T-helper 22 cell (primary cell): ENCODE results near the gene CBLN4.

Experiments used
- DNase-seq: peaks from one replicate; pipeline ENCODE4 v3.0.0-alpha.2; 2020; ENCODE audit warnings: low read depth

CBLN4 gene

GRCh38 chr20:56005389-56005715, at the start of gene CBLN4:
Gene CBLN4 (minus strand): TSS chr20:56005519. CDS start chr20:56004171, 1,348 bp downstream.
- DNase-seq = no peak

- no peak for DNase-seq
These were observed 37.9 kb upstream of the CBLN4 start for GRCh38 chr20:56043227-56043626.

GRCh38 chr20:56032251-56032650, 26.9 kb upstream of the CBLN4 start:
- no peak for DNase-seq

- DNase-seq = no peak
These were observed 13.4 kb upstream of the CBLN4 start for GRCh38 chr20:56018716-56019115.

GRCh38 chr20:56018194-56018593, 12.9 kb upstream of the CBLN4 start:
- no peak for DNase-seq

GRCh38 chr20:56017560-56017959, 12.2 kb upstream of the CBLN4 start:
- DNase-seq = no peak

GRCh38 chr20:56014998-56015397, 9.7 kb upstream of the CBLN4 start:
- DNase-seq = no peak

GRCh38 chr20:56014151-56014550, 8.8 kb upstream of the CBLN4 start:
- no peak for DNase-seq

GRCh38 chr20:56004611-56005388, 519 bp downstream of the CBLN4 start:
- DNase-seq = no peak

- DNase-seq = no peak
These were observed 1.3 kb downstream of the CBLN4 start for GRCh38 chr20:56004007-56004406.

GRCh38 chr20:56002908-56003800, 2.2 kb downstream of the CBLN4 start:
- DNase-seq = no peak

GRCh38 chr20:56001890-56002289, 3.4 kb downstream of the CBLN4 start:
- no peak for DNase-seq

- no peak for DNase-seq
These were observed 4.1 kb downstream of the CBLN4 start for GRCh38 chr20:56001106-56001785.

GRCh38 chr20:55978550-55978949, 26.8 kb downstream of the CBLN4 start:
- DNase-seq = no peak

GRCh38 chr20:55977690-55978459, 27.4 kb downstream of the CBLN4 start:
- DNase-seq = no peak

- DNase-seq = no peak
These were observed 30.7 kb downstream of the CBLN4 start for GRCh38 chr20:55974491-55975202.

GRCh38 chr20:55964790-55965189, 40.5 kb downstream of the CBLN4 start:
- DNase-seq = no peak

- DNase-seq = no peak
These were observed 43.7 kb downstream of the CBLN4 start for GRCh38 chr20:55961376-55962330.

- no peak for DNase-seq
These were observed 52.1 kb downstream of the CBLN4 start for GRCh38 chr20:55953201-55953600.

- no peak for DNase-seq
These were observed 57.6 kb downstream of the CBLN4 start for GRCh38 chr20:55947701-55948100.
